ENCODE results near the gene ISM1. TPM values are rescaled to one million over a fixed set of nuclear protein-coding genes. Genes with fewer than 3 reads are reported as not detected.

ISM1 gene
- total and polyA plus RNA-seq, 2 of the 13 experiments (the other 11 are each of a cell fraction or from before 2014, with no cell fraction given), result 0.40 to 1.4 TPM

DNA sequence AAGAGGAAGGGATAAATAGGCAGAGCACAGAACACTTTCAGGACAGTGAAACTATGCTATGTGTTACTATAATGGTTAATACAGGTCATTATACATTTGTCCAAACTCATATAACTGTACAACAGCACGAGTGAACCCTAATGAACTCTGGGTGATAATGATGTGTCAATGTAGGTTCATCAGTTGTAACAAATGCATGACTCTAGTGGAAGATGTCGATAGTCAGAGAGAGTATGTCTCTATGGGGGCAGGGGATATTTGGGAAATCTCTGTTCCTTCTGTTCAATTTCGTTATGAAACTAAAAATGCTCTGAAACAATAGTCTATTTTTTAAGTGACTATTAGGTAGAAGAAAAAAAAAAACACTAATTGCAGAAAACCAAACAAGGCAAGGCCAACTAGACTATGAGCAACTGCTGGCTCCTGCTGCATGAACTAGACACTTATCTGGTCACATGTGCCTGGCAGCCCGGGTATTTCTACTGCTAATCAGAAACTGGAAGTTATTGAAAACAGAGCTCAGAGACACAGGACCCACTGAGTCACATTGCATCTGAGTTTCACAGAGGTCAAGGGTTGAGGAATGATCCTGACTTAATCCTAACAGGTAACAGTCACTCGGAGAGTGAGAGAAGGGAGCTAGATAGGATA, 97.9 kb downstream of the ISM1 start:
- Histone ChIP-seq H3K4me3 (replicated peaks in 1 of 3; ENCODE audit: insufficient read depth in 1 of 3, low read depth in 2 of 3, low read length in 3 of 3) (no peak overlapping the region), H3K27ac (ENCODE audit: extremely low read length, insufficient read depth, low read length) (no peak overlapping the region), H3K9me3 (ENCODE audit: low read length) (peaks cover 15% of the 10 kb centered on the region), H4K20me1 (ENCODE audit: insufficient read depth, low read length) (no peaks in the 10 kb centered on the region), H3K4me2 (ENCODE audit: low read depth, low read length) (no peak overlapping the region), H3K36me3 (replicated peaks in 1 of 2; ENCODE audit: control insufficient read depth in 1 of 2, insufficient read depth in 2 of 2, low read length in 2 of 2) (no peaks in the 10 kb centered on the region), H3K79me2 (ENCODE audit: insufficient read depth, low read length) (no peaks in the 10 kb centered on the region), H2AFZ (ENCODE audit: low read length) (no peak overlapping the region), H3K9ac (ENCODE audit: insufficient read depth, low read depth, low read length) (no peak overlapping the region), H3K27me3 (ENCODE audit: control insufficient read depth in 1 of 2, insufficient read depth in 2 of 2, low read length in 2 of 2) (no peaks in the 10 kb centered on the region), H3K4me1 (ENCODE audit: insufficient read depth, low read length) (peaks cover 30% of the 10 kb centered on the region)
- ChIA-PET CTCF (ENCODE audit: low intra/inter-chr PET ratio, low total read pairs) (no interaction called here), POLR2A (no interaction called here)
- intact Hi-C loops (cut with micrococcal nuclease; ENCODE audit: unreplicated experiment) (no loop called here), in situ Hi-C loops (cut with HindIII; ENCODE audit: extremely low pct_ligation_motif_present, low pct_unique_long_range_greater_than_20kb) (no loop called here)
- no peak for ATAC-seq
- WGBS (ENCODE audit: low lambda C conversion rate), result 45% methylated on average over 5 of the region's 5 CpGs
- no peak for FAIRE-seq
- no peak for DNase-seq (ENCODE audit: low spot score)
- BruUV-seq (replicated peaks), result no TSS peak
- no peak for TF ChIP-seq SYNCRIP (IDR thresholded peaks at IDR 0.05; ENCODE audit: insufficient read depth, low read depth, low read length)
- no peak for TF ChIP-seq TAF15 (IDR thresholded peaks at IDR 0.05; ENCODE audit: low read depth, low read length, poor library complexity, severe bottlenecking)
- TF ChIP-seq RBFOX2 (IDR thresholded peaks at IDR 0.05; ENCODE audit: low read depth, low read length), result no peak
- no peak for TF ChIP-seq ZKSCAN8 (CRISPR knock-in tag; IDR thresholded peaks at IDR 0.05; ENCODE audit: borderline replicate concordance)
- no peak for TF ChIP-seq CC2D1A (CRISPR knock-in tag; IDR thresholded peaks at IDR 0.05)
- TF ChIP-seq ZNF24 (IDR thresholded peaks at IDR 0.05), result no peak
- TF ChIP-seq TBX2 (CRISPR knock-in tag; IDR thresholded peaks at IDR 0.05; ENCODE audit: borderline replicate concordance), result no peak
- no peak for TF ChIP-seq ZNF225 (CRISPR knock-in tag; IDR thresholded peaks at IDR 0.05)
- TF ChIP-seq CHD4 (IDR thresholded peaks at IDR 0.05; ENCODE audit: borderline replicate concordance, low read length), result no peak
- TF ChIP-seq, protein P1, sequence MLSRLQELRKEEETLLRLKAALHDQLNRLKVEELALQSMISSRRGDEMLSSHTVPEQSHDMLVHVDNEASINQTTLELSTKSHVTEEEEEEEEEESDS (CRISPR knock-in tag; IDR thresholded peaks at IDR 0.05; ENCODE audit: borderline replicate concordance), result no peak

All from HepG2 (cell line).